Thymus (tissue), 11 donors: ENCODE results near the gene DDX43. TPM values are rescaled to one million over a fixed set of nuclear protein-coding genes. Genes with fewer than 3 reads are reported as not detected.

ENCODE experiments used
- DNase-seq, 9 donors: peaks; one replicate each; pipeline ENCODE4 v3.0.0-alpha.2; 2013; ENCODE audit warnings: low spot score in 9 of 9, low read depth in 6 of 9, missing footprints in 1 of 9
- H3K27ac ChIP-seq, 2 donors: one replicate each; pipeline ENCODE4 v1.5.1; 2013; ENCODE audit warnings: control low read depth in 1 of 2, low read depth in 1 of 2, low read length in 1 of 2, mild to moderate bottlenecking in 1 of 2, moderate library complexity in 1 of 2
- H3K27me3 ChIP-seq, 2 donors: one replicate each; pipeline ENCODE4 v1.5.1; 2013; ENCODE audit warnings: low read length in 1 of 2; ENCODE audit not compliant: control insufficient read depth in 2 of 2, insufficient read depth in 1 of 2
- H3K36me3 ChIP-seq, 2 donors: one replicate each; pipeline ENCODE4 v1.5.1; 2013; ENCODE audit warnings: low read length in 1 of 2, mild to moderate bottlenecking in 1 of 2, moderate library complexity in 1 of 2; ENCODE audit not compliant: control insufficient read depth in 2 of 2, insufficient read depth in 2 of 2
- H3K4me1 ChIP-seq, 2 donors: one replicate each; pipeline ENCODE4 v1.5.1; 2013; ENCODE audit warnings: low read length in 2 of 2; ENCODE audit not compliant: control insufficient read depth in 2 of 2, insufficient read depth in 2 of 2
- H3K4me3 ChIP-seq, 2 donors: one replicate each; pipeline ENCODE4 v1.5.1; 2013; ENCODE audit warnings: low read length in 2 of 2, control low read depth in 1 of 2, mild to moderate bottlenecking in 1 of 2
- H3K9me3 ChIP-seq, 2 donors: one replicate each; pipeline ENCODE4 v1.5.1; 2013; ENCODE audit warnings: low read length in 1 of 2, mild to moderate bottlenecking in 1 of 2; ENCODE audit not compliant: control insufficient read depth in 2 of 2, insufficient read depth in 1 of 2
- WGBS: extraction: QIAGEN DNeasy Blood & Tissue Kit; methylation state at CpG from one replicate; pipeline ENCODE4 v1.1.7; 2013; 5-methylcytosine and 5-hydroxymethylcytosine counted together
- polyA plus RNA-seq: library from polyadenylated mRNA; stranded (reverse); fragments of 200-250 nt; gene quantifications from one replicate; pipeline ENCODE4 v1.2.3, GENCODE V29; 2013
- total RNA-seq: library from RNA; stranded (reverse); fragments of 120-200 nt; gene quantifications from one replicate; pipeline ENCODE4 v1.2.4, GENCODE V29; 2013
- donor health status: healthy.

DDX43 gene
- total and polyA plus RNA-seq, 2 donors = 0.14 to 0.66 TPM

GRCh38 chr6:73364549-73364948 is 30.1 kb upstream of the DDX43 start:
- Histone ChIP-seq H3K4me3 (no peak overlapping the region), H3K27ac (no peak overlapping the region), H3K4me1 (no peaks in the 10 kb centered on the region), H3K9me3 (peaks cover 0 to 8% of the 10 kb centered on the region in 2 donors), H3K27me3 (no peaks in the 10 kb centered on the region), H3K36me3 (no peaks in the 10 kb centered on the region)
- WGBS = 98% methylated on average over 9 of the region's 9 CpGs
- no peak for DNase-seq

GRCh38 chr6:73367761-73368355 is 26.8 kb upstream of the DDX43 start:
- Histone ChIP-seq H3K27ac (no peak overlapping the region), H3K4me1 (no peaks in the 10 kb centered on the region), H3K27me3 (no peaks in the 10 kb centered on the region), H3K4me3 (no peak overlapping the region), H3K9me3 (peaks cover 0 to 8% of the 10 kb centered on the region in 2 donors), H3K36me3 (no peaks in the 10 kb centered on the region)
- DNase-seq = no peak
- WGBS = 84% methylated on average over 16 of the region's 16 CpGs

- DNase-seq = no peak
- Histone ChIP-seq H3K36me3 (no peaks in the 10 kb centered on the region), H3K4me3 (no peak overlapping the region), H3K4me1 (no peaks in the 10 kb centered on the region), H3K27me3 (no peaks in the 10 kb centered on the region), H3K27ac (no peak overlapping the region), H3K9me3 (peaks cover 0 to 8% of the 10 kb centered on the region in 2 donors)
- 93% methylated on average over 4 of the region's 4 CpGs for WGBS
Observed at GRCh38 chr6:73368675-73369074, 26.0 kb upstream of the DDX43 start.

GRCh38 chr6:73369157-73369556 is 25.5 kb upstream of the DDX43 start:
- H3K36me3 ChIP-seq = no peaks in the 10 kb centered on the region
- DNase-seq = no peak
- no peaks in the 10 kb centered on the region for H3K27me3 ChIP-seq
- peaks cover 0 to 5% of the 10 kb centered on the region in 2 donors for H3K9me3 ChIP-seq
- H3K27ac ChIP-seq = no peak overlapping the region
- WGBS = 98% methylated on average over 14 of the region's 14 CpGs
- no peak overlapping the region for H3K4me3 ChIP-seq
- H3K4me1 ChIP-seq = no peaks in the 10 kb centered on the region

- no peak within 1 kb of the TSS for H3K4me3 ChIP-seq
- WGBS = 98% methylated on average over 36 of the region's 36 CpGs
- H3K4me1 ChIP-seq = no peaks in the 10 kb centered on the region
- no peak for DNase-seq
- H3K9me3 ChIP-seq = peaks cover 0 to under 1% of the 10 kb centered on the region in 2 donors
- H3K27ac ChIP-seq = no peak within 1 kb of the TSS
- no peaks in the 10 kb centered on the region for H3K27me3 ChIP-seq
- H3K36me3 ChIP-seq = no peaks in the 10 kb centered on the region
Observed at GRCh38 chr6:73369563-73369962, 25.1 kb upstream of the DDX43 start, which contains the start of gene OOEP. TSS of gene OOEP (minus strand) at chr6:73369897. CDS start at chr6:73369792, 105 bp downstream.

- Histone ChIP-seq H3K36me3 (no peaks in the 10 kb centered on the region), H3K27me3 (no peaks in the 10 kb centered on the region), H3K9me3 (no peaks in the 10 kb centered on the region), H3K4me1 (no peaks in the 10 kb centered on the region), H3K4me3 (no peak overlapping the region), H3K27ac (no peak overlapping the region)
- DNase-seq = no peak
- WGBS = 98% methylated on average over 4 of the region's 4 CpGs
Observed at GRCh38 chr6:73371984-73372383, 22.6 kb upstream of the DDX43 start.

- no peak for DNase-seq
- Histone ChIP-seq H3K36me3 (no peaks in the 10 kb centered on the region), H3K4me3 (no peak overlapping the region), H3K27ac (no peak overlapping the region), H3K4me1 (no peaks in the 10 kb centered on the region), H3K27me3 (no peaks in the 10 kb centered on the region), H3K9me3 (no peaks in the 10 kb centered on the region)
- 95% methylated on average over 10 of the region's 10 CpGs for WGBS
Observed at GRCh38 chr6:73372516-73372915, 22.1 kb upstream of the DDX43 start.

GRCh38 chr6:73375216-73375615 is 19.4 kb upstream of the DDX43 start:
- no peaks in the 10 kb centered on the region for H3K9me3 ChIP-seq
- H3K27ac ChIP-seq = no peak overlapping the region
- H3K27me3 ChIP-seq = no peaks in the 10 kb centered on the region
- no peak for DNase-seq
- 98% methylated on average over 1 of the region's 1 CpG for WGBS
- no peaks in the 10 kb centered on the region for H3K36me3 ChIP-seq
- H3K4me1 ChIP-seq = no peaks in the 10 kb centered on the region
- H3K4me3 ChIP-seq = no peak overlapping the region

DNA sequence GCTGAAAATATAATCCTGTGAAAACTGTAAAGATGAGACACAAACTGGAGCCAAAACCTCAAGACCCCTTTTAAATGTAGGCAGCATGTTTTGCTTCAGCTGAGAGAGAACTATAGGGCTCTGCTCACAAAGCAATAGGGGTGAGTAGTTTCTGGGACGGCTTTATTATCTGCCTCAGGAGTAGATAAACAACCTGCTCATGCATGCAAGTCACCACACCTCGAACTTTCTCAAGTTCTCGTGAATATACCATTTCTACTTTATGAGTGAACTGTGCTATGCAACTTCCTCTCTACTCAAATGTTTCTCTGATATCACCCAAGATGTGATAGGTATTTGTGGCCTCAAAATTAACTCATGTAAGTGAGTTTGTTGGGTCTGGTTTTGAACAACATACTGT is 17.4 kb upstream of the DDX43 start:
- 91% methylated on average over 3 of the region's 3 CpGs for WGBS

More for the DNA sequence above, 17.4 kb upstream of the DDX43 start:
- Histone ChIP-seq H3K27me3 (no peaks in the 10 kb centered on the region), H3K4me3 (no peak overlapping the region), H3K4me1 (no peaks in the 10 kb centered on the region), H3K9me3 (no peaks in the 10 kb centered on the region), H3K36me3 (no peaks in the 10 kb centered on the region), H3K27ac (no peak overlapping the region)
- DNase-seq = no peak
